Placental pericyte (primary cell): ENCODE measurements around the gene SMC5. TPM values are rescaled to one million over a fixed set of nuclear protein-coding genes. Genes with fewer than 3 reads are reported as not detected.

ENCODE experiments used
- small RNA-seq: library from RNA; depleted of rRNA; stranded (forward); fragments of <200 nt; gene quantifications from one replicate; pipeline ENCODE3, GENCODE V24; 2012; ENCODE audit warnings: low replicate concordance
- total RNA-seq: library from RNA; depleted of rRNA; stranded (reverse); fragments of >200 nt; gene quantifications from 2 replicates; pipeline ENCODE4 v1.2.3, GENCODE V29; 2012

The SMC5 gene
- 31.3 and 37.1 TPM in 2 replicates for total RNA-seq

GRCh38 chr9:70258692-70259511 is at the start of gene SMC5:
Gene SMC5, plus strand, starts transcription at chr9:70258978. Its CDS starts 101 bp downstream, at chr9:70259079.

Small RNA genes lying within 50 kb of the gene (small RNA-seq; reads per million reads assigned to genes)
- not detected for gene RF00019

Other genes with a start within 250 kb of the SMC5 start
- 1.8 and 8.6 TPM in 2 replicates for gene MAMDC2, start 215.1 kb upstream of the SMC5 start, total RNA-seq
- gene KLF9, start 155.7 kb downstream of the SMC5 start, total RNA-seq: 39.2 and 51.2 TPM in 2 replicates